Lower lobe of right lung (tissue), 2 donors: ENCODE data around the gene CLEC9A. TPM values are rescaled to one million over a fixed set of nuclear protein-coding genes. Genes with fewer than 3 reads are reported as not detected.

Experiments used
- ATAC-seq, 2 donors: fragments of 200-7000 bp; cut with Tn5 transposase; one replicate each; pipeline ENCODE4 v1.9.1; 2020 to 2022; ENCODE audit warnings: mild to moderate bottlenecking in 2 of 2, moderate library complexity in 2 of 2
- DNase-seq: peaks from one replicate; pipeline ENCODE4 v3.0.0-alpha.2; 2020
- H3K27ac ChIP-seq: fragments of 200-600 bp; one replicate; pipeline ENCODE4 v1.8.0; 2022
- H3K27me3 ChIP-seq: fragments of 200-600 bp; one replicate; pipeline ENCODE4 v1.8.0; 2022; ENCODE audit warnings: low read depth
- H3K36me3 ChIP-seq: fragments of 200-600 bp; one replicate; pipeline ENCODE4 v1.8.0; 2022; ENCODE audit warnings: mild to moderate bottlenecking
- H3K4me1 ChIP-seq: fragments of 200-600 bp; one replicate; pipeline ENCODE4 v1.8.0; 2022
- H3K4me3 ChIP-seq: fragments of 200-600 bp; one replicate; pipeline ENCODE4 v1.8.0; 2022; ENCODE audit warnings: mild to moderate bottlenecking
- H3K9me3 ChIP-seq: fragments of 200-600 bp; one replicate; pipeline ENCODE4 v1.8.0; 2022
- CTCF ChIP-seq: fragments of 200-600 bp; IDR thresholded peaks from one replicate; pipeline ENCODE4 v1.8.0; 2022; ENCODE audit warnings: antibody characterized with exemption, mild to moderate bottlenecking
- intact Hi-C: fragments of 100-400 bp; cut with DNase I; formaldehyde crosslinking; loops from one replicate; pipeline ENCODE4 v1.11.0; 2022
- total RNA-seq: library from RNA; stranded (reverse); fragmentation: NEBNext Ultra II Directional; extraction: Animal tissue kit (Norgen Biotek cat#: 25700); gene quantifications from one replicate; pipeline ENCODE4 v1.2.1, GENCODE V29; 2021
- donor health status: DM: no; HTN: yes; CAD: no; lungs with severe emphysema.

The CLEC9A gene
- total RNA-seq, 1 donor from 2014 or later: 0.30 TPM

- Histone ChIP-seq H3K27ac (no peak overlapping the region), H3K36me3 (no peaks in the 10 kb centered on the region), H3K9me3 (no peaks in the 10 kb centered on the region), H3K4me1 (peaks cover 32% of the 10 kb centered on the region), H3K4me3 (no peak overlapping the region), H3K27me3 (no peaks in the 10 kb centered on the region)
- DNase-seq: no peak
- TF ChIP-seq CTCF: no peak
- intact Hi-C loops: no loop called here
- ATAC-seq: no peak
Measured at GRCh38 chr12:10065241-10065640, 34.8 kb downstream of the CLEC9A start.

- Histone ChIP-seq H3K4me3 (no peak overlapping the region), H3K27ac (peak overlapping the region; percentile 75), H3K9me3 (no peaks in the 10 kb centered on the region), H3K4me1 (peaks cover 32% of the 10 kb centered on the region), H3K27me3 (no peaks in the 10 kb centered on the region), H3K36me3 (no peaks in the 10 kb centered on the region)
- ATAC-seq (peak in 1 of 2 donors; percentile 11), DNase-seq (no peak)
- intact Hi-C loops: no loop called here
- TF ChIP-seq CTCF: no peak
Measured at GRCh38 chr12:10067264-10067663, 36.8 kb downstream of the CLEC9A start.

- DNase-seq: no peak
- no peak for TF ChIP-seq CTCF
- intact Hi-C loops: no loop called here
- Histone ChIP-seq H3K4me3 (no peak overlapping the region), H3K36me3 (no peaks in the 10 kb centered on the region), H3K9me3 (no peaks in the 10 kb centered on the region), H3K27ac (peak overlapping the region; percentile 75), H3K27me3 (no peaks in the 10 kb centered on the region), H3K4me1 (peaks cover 32% of the 10 kb centered on the region)
- peak; percentile 41 to 72 for ATAC-seq
Measured at GRCh38 chr12:10067942-10068341, 37.5 kb downstream of the CLEC9A start.

- ATAC-seq (peak; percentile 73 to 81), DNase-seq (no peak)
- peaks cover 5% of the 10 kb centered on the region for H3K36me3 ChIP-seq
Measured at GRCh38 chr12:10068644-10069043, 38.2 kb downstream of the CLEC9A start.

GRCh38 chr12:10069099-10069498 lies 38.6 kb downstream of the CLEC9A start:
- H3K4me1 ChIP-seq: peaks cover 32% of the 10 kb centered on the region
- no peaks in the 10 kb centered on the region for H3K9me3 ChIP-seq
- ATAC-seq (peak; percentile 54 to 67), DNase-seq (no peak)
- peaks cover 5% of the 10 kb centered on the region for H3K36me3 ChIP-seq
- peak overlapping the region; percentile 75 for H3K27ac ChIP-seq
- TF ChIP-seq CTCF: no peak
- H3K4me3 ChIP-seq: no peak overlapping the region
- intact Hi-C loops: no loop called here
- H3K27me3 ChIP-seq: no peaks in the 10 kb centered on the region

More at GRCh38 chr12:10068644-10069043, 38.2 kb downstream of the CLEC9A start:
- Histone ChIP-seq H3K27me3 (no peaks in the 10 kb centered on the region), H3K9me3 (no peaks in the 10 kb centered on the region), H3K4me1 (peaks cover 32% of the 10 kb centered on the region), H3K27ac (peak overlapping the region; percentile 75), H3K4me3 (no peak overlapping the region)
- intact Hi-C loops: no loop called here
- no peak for TF ChIP-seq CTCF

- intact Hi-C loops: no loop called here
- Histone ChIP-seq H3K4me1 (peaks cover 32% of the 10 kb centered on the region), H3K27ac (peak overlapping the region; percentile 75), H3K4me3 (no peak overlapping the region), H3K36me3 (peaks cover 5% of the 10 kb centered on the region), H3K9me3 (no peaks in the 10 kb centered on the region), H3K27me3 (no peaks in the 10 kb centered on the region)
- DNase-seq (no peak), ATAC-seq (no peak)
- no peak for TF ChIP-seq CTCF
Measured at GRCh38 chr12:10069976-10070375, 39.5 kb downstream of the CLEC9A start.
